Stimulated activated CD8-positive, alpha-beta memory T cell treated with anti-CD3 and anti-CD28 coated beads, Interleukin-4, amount 100 ng/mL, for 4 hours (primary cell): Measurements from ENCODE around the gene KLF4.

ENCODE experiments used
- DNase-seq, 2 donors: peaks; one replicate each; pipeline ENCODE4 v3.0.0-alpha.2; 2020; ENCODE audit warnings: low read depth in 2 of 2, low spot score in 1 of 2

The KLF4 gene

DNA sequence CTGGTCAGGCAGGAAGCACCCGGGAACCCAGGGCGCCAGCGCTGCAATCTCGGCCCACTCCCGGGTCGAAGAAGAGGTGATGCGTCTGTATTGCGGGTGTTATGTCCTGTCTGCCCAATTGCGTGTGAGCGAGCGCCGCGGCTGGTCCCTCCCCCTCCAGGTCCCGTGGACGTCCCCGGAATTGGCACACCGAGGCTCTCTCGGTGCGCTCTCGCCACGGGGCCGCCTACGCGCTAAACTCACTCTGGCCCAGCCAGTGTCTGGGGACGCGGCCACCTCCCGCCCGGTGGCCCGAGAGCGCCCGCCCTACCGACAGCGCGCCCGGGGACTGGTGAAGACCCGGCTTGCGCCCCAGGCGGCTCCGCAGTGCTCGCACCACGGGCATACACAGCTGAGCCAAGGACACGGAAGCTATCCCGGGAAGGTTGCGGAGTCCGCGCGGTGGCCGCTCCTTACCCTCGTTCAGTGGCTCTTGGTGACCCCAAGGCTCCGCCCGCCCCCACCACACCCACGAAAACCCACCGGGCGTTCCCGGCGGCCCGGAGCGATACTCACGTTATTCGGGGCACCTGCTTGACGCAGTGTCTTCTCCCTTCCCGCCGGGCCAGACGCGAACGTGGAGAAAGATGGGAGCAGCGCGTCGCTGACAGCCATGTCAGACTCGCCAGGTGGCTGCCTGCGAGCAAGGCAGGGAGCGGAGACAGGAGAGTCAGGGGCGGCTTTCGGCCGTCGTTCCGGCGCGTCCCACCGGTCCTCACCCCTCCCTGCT, 1.0 kb downstream of the KLF4 start:
- no peak for DNase-seq

DNA sequence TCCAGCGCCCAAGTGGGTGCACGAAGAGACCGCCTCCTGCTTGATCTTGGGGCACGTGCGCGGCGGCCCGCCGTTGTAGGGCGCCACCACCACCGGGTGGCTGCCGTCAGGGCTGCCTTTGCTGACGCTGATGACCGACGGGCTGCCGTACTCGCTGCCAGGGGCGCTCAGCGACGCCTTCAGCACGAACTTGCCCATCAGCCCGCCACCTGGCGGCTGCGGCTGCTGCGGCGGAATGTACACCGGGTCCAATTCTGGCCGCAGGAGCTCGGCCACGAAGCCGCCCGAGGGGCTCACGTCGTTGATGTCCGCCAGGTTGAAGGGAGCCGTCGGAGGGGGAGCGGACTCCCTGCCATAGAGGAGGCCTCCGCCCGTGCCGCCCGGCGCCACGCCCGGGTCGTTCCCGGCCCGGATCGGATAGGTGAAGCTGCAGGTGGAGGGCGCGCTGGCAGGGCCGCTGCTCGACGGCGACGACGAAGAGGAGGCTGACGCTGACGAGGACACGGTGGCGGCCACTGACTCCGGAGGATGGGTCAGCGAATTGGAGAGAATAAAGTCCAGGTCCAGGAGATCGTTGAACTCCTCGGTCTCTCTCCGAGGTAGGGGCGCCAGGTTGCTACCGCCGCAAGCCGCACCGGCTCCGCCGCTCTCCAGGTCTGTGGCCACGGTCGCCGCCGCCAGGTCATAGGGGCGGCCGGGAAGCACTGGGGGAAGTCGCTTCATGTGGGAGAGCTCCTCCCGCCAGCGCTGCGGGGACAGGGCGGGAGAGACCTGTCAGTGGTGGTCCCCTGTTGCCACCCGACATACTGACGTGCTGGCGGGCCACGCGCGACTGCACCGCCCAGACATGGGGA, 1.8 kb downstream of the KLF4 start:
- no peak for DNase-seq

DNA sequence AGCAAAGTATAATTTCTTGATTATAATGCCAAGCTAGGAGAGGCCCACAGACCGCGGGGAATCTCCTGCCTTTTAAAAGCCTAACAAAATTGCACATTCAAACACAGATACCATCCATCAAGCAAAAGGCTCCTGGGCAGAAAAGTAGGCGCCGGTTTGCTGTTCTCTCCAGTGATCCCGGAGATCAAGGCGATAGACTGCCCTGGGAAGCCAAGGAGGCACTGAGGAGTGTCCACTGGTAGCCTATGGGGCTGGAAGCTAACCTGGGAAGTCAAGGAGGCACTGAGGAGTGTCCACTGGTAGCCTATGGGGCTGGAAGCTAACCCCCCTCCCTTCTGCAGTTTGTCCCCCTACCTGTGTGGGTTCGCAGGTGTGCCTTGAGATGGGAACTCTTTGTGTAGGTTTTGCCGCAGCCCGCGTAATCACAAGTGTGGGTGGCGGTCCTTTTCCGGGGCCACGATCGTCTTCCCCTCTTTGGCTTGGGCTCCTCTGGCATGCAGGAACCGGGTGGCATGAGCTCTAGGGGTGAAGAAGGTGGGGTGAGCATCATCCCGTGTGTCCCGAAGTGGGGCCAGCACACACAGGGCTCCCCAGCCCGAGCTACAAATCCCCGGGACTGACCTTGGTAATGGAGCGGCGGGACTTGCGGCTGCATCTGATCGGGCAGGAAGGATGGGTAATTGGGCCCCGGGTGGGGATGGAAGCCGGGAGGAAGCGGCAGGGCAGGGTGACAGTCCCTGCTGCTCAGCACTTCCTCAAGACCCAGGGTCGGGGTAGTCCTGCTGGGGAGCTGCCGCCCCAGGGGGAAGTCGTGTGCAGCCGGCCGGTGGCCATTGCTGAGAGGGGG, 2.7 kb downstream of the KLF4 start:
- DNase-seq: no peak

DNA sequence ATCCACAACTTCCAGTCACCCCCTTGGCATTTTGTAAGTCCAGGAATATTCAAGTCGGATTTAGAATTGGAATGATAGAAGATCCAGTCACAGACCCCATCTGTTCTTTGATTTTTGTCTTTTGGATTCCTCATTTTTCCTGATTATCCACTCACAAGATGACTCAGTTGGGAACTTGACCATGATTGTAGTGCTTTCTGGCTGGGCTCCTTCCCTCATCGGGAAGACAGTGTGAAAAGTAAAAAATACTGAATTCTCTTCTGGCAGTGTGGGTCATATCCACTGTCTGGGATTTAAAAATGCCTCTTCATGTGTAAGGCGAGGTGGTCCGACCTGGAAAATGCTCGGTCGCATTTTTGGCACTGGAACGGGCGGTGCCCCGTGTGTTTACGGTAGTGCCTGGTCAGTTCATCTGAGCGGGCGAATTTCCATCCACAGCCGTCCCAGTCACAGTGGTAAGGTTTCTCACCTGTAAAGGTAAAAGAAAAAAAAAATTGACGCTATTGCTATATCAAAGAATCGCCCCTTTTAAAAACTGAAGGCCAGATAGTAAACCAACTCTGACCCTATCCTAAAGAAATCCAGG, 4.0 kb downstream of the KLF4 start:
- no peak for DNase-seq

DNA sequence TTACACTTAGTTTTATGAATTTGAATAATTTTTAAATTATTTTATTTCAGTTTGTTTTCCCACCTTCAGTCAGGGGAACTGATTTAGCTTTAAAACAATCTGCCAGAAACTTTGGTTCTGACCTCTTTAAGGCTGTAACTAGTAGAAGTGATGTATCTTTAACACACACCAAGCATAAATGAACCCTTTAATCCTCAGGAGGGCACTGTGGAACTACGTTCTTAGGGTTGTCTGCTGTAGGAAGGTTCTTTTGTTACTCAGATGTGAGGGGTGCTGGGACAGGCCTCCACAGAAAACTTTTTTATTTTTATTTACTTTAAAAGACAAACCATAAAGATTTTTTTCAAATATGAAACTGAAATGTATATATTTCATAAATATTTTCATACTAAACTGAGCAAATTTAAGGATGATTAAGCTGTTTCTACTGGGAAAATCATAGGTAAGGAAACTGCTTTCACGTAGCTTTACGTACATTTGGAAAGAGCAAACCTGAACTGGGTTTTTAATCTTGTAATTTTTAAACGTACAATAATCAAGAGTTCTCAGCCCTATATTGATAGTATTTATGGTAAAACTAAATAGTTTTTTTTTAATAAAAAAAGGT, 5.3 kb downstream of the KLF4 start:
- no peak for DNase-seq

DNA sequence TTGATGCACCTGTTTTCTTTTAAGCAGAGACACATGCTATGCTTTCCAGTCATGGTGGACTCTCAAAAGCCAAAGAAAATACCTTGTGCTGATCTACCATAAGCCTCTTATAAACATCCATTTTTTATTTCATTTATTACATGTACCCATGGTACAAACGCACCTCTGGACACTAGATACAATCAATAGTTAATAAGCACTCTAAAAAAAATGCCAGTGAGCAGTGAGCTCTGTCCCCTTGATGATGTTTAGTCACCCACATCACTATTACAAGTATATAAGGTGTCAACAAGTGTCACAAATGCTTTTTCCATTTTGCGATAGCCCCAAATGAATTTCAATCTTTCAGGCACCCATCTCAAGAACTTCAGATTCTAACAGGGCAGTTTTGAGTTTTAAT, 5.9 kb downstream of the KLF4 start:
- DNase-seq: no peak

DNA sequence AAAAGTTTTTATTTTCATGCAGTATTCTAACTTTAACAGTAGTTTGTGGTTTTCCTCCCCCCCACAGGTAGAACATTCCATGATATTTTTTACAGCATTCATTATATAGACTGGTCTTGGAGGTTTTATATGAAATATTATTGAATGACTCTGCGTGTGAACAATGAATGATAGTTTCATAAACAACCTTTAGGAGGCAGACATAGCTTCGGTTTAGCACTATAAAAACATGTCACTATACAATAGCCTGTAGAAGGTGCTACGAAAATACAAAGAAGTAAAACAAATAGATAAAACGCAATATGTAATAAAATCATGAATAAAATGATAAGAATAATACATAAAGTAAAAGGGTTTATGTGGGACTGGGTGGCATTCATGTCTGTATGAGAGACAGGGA, 8.5 kb downstream of the KLF4 start:
- DNase-seq: no peak

DNA sequence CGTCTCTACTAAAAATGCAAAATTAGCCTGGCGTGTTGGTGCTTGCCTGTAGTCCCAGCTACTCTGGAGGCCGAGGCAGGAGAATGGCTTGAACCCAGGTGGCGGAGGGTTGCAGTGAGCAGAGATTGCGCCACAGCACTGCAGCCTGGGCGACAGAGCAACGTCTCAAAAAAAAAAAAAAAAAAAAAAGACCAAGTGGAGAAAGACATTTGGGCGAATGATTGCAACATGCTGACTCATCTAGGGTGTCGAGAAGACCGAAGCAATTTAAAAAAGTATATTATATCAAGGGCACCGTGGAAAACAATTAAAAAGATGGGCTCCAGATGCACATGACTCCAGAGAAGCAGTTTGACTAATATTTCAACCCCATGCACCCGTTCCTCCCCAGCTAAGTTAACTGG, 9.2 kb downstream of the KLF4 start:
- no peak for DNase-seq

DNA sequence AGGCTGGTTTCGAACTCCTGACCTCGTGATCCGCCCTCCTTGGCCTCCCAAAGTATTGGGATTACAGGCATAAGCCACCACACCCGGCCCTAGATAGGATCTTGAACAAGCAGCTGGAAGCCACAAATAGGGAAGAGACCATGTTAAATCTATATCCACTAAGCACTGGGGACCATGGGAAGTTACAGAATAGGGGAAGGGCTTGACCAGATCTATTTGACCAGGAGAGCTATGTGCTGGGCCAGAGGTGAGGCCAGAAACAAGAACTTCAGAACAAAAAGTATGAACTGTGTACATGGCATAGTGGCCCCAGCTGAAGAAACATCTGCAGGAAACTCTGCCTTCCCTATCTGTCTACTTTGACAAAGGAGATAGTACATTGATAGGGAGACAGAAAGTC, 10.8 kb downstream of the KLF4 start:
- DNase-seq: no peak

DNA sequence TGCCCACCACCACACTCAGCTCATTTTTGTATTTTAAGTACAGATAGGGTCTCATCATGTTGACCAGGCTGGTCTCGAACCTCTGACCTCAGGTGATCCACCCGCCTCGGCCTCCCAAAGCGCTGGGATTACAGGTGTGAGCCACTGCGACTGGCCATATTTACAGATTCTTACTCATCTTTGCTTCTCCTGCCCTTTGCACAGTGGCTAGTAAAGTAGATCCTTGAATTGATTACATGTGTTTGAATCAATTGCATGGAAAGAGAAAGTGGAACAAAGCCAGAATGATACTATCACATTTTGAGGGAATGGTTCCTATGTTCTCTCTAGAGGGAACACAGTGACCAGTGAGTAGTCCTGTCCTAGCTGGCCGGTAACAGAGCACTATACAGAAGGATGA, 15.4 kb downstream of the KLF4 start:
- DNase-seq: no peak

DNA sequence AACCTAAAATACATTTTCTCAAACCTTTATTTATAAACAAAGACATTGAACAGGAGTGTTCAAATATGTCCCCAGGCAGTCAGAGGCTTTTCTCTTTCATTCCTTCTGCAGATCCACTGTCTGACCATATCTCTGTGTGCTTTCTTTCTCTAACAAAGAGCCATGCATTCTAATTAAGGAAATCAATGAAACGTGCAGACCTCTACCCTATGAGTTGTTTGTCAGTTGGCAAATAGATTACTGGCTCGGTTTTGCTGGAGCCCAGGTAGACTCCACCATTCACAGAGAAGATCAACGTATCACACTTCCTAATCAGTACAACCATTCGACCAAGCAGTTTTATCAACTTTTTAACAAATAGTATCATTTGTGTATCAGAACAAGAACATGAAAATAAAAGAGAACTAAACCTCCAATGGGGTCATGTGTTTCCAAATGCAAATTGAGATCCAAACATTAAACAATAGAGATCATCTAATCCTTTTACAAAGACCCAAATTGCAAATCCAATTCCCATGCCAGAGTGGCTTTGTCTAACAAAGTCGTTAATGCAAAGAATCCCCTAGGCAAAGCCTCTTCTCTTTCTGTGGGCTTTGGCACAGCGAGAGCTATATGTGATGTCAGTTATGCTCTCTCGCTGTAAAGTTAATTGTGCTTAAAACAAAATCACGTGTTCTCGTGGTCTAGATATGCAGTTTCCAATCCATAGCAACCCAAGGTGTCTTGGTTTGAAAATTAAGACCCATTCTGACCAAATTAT, 16.8 kb downstream of the KLF4 start:
- no peak for DNase-seq

DNA sequence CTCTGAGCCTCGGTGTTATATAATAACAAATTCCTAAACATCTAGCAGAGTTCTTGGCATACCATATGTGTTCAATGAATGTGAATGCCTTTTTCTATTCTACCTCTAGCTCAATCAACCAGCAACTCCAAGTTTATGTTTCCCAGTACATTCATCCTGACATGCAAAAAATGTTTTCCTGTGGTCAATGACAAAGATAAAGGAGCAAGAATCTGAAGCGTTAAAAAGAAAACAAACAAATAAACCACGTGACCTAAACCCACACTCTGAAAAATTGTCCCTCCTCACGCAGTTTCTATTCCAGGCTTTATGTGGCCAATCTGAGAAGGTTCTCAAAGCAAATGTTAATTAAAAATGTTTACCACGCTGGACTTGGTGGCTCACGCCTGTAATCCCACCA, 18.0 kb downstream of the KLF4 start:
- no peak for DNase-seq

DNA sequence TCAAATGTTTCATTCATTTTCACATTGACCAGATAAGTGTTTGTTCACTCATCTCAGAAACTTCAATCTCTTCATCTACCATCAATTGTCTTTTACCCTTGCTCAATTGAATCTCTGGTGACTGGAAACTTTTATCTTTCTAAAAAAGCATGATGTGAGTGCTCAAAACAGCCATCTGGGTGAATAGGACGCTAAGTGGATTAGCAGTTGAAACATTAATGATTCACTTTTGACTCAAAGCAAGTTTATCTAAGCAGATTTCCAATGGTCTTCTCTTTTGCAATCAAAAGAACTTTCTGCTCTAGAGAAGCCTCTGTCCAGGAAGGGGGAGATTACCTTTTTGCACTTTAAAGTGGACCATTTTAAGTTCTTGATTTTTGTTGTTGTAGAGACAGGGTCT, 22.2 kb downstream of the KLF4 start:
- no peak for DNase-seq

DNA sequence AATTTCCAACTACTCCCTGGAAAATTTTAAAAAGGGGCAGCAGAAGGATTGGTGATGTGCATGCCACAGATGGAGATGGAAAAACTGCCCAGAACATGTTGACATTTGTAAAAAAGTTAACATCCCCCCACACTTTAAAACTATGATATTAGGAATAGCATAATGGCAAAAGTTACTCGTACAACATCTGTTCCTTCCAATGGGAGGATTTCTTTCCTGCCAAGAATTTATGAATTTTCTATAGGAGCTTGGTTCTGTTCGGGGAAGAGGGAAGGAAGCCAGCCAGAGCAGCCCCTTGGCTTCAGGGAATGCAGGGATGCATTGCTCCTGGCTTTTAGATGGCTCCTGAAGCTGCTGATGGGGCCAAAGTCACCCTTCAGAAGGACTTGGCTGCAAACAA, 22.7 kb downstream of the KLF4 start:
- DNase-seq: no peak

DNA sequence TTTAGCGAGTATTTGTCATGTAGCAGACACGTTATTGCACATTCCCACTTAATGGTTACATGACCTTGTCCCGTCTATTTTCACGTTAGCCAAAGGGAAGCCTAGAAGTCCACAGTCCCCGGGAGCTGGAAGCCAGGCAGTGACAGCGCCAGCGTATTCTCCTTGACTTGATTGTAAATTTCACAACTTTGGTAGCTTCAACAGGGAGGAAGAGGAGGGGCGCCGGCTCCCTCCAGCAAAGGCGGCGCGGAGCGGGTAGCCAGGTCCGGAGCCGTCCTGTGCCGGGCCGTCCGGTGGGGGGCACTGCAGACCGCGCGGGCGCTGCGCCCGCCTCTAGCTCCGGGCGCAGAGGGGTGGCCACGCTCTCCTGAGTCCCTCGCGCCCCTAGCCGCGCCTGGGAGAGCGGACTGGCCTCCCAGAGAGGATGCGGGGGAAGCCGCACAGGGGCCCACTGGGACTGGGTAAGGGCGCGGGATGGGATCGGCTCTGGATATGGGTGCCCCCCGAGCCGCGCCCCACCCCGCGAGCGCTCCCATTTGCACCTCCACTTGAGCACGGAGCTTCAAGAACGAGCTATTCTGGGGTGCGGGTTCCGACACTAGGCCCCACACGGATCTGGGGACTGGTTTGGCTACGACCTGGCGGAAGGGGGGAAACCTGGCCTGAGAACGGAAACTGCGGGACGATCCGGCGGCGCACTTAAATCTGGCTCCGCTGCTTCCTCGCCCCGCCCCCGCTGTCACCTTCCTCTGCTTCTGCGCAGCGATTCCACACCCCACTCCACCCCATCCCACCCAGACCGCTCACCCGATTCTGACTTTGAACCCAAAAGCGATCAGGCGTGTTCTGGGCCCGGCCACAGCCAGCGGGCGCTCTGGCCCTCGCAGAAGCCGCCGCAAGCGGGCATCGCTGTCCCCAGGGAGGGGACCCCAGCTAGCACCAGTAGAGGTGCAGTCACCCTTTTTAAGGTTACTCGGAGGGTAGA, 23.8 kb downstream of the KLF4 start:
- no peak for DNase-seq

DNA sequence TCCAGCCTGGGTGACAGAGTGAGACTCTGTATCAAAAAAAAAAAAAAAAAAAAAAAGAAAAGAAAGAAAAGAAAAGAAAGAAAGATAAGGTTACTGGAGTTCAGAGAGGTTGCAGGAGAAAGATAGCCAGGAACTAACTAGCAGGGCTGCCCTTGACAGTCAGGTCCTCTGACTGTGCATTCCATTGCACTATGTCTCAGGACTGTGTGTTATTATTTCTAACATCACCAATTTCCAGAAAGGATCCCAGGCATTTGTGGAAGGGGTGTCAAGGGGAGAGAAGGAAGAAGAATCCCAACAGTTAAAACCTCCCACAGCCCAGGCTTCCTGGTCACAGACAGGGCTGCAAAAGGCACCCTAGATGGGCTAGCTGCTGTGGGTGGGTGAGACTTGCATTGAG, 25.1 kb downstream of the KLF4 start:
- no peak for DNase-seq

DNA sequence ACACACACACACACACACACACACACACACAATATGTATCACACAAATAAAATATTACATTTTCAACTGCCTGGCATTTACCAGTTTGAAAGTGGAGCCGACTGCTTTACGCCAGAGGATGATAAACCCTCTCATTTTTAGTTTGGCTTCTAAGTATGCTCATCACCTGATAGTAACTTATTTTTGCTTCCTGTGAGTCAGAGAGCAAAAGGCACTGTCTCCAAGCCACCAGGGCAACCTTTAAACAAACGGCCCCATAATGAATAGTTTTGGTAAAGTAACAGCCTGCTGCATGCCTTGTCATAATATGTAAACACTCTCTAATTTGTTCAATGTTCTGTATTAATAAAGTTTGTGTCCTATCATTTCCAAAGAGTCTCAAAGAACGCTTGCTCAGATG, 26.9 kb downstream of the KLF4 start:
- no peak for DNase-seq

DNA sequence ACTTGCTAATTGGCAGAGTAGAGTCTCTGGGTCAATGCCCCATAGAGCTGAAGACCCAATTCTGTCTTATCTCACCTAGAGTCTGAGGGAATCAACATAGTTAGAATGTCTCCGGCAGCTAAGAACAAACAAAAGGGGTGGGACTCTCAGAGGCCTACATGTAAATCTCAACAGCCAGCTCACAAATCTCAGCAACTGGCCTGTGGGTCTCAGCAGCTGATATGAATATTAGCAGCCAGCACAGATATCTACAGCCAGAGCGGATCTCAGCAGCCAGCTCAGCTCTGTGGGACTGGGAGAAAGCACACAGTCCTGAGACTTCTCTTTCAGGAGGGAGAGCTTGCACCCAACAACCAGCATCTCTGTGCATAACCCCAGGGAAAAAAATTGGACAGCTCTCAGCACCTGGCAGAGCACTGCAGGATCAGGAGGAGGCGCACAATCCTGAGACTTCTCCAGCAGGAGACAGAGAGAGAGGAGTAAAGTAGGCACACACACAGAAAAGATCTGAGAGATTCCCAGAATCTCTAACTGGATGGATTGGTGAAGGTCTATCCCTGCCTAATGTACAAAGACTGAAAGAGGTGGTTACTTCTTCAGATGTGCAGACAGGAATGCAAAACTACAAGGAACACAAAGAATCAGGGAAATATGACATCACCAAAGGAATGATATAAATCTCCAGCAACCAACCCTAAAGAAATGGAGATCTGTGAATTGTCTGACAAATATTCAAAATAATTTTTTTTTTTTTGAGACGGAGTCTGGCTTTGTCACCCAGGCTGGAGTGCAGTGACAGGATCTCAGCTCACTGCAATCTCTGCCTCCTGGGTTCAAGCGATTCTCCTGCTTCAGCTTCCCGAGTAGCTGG, 29.2 kb downstream of the KLF4 start:
- no peak for DNase-seq
